ENCODE data around the gene MSRB2. TPM values are rescaled to one million over a fixed set of nuclear protein-coding genes. Genes with fewer than 3 reads are reported as not detected.

MSRB2 gene
- total RNA-seq (35.6 TPM), polyA plus RNA-seq (ENCODE audit: insufficient read depth in 1 of 8, insufficient read length in 8 of 8, low replicate concordance in 1 of 8) (10 to 100 TPM; 55.0 to 76.4 (median 63.3) TPM)
- long read RNA-seq, donor 1, transcript MSRB2-201 (5 exons, 1,803 nt) = major isoform, 12 of 13 reads
- long read RNA-seq, donor 1, partial matches to known transcripts = 0 of 13 reads
- long read RNA-seq, donor 1, other reads (novel, unspliced or antisense) = 0 of 13 reads
- long read RNA-seq, donor 2, transcript MSRB2-201 (5 exons, 1,803 nt) = major isoform, 5 of 7 reads
- long read RNA-seq, donor 2, partial matches to known transcripts = 0 of 7 reads
- long read RNA-seq, donor 2, other reads (novel, unspliced or antisense) = 0 of 7 reads
- long read RNA-seq, donor 3, transcript MSRB2-201 (5 exons, 1,803 nt) = major isoform, 34 of 38 reads
- long read RNA-seq, donor 3, partial matches to known transcripts = 0 of 38 reads
- long read RNA-seq, donor 3, other reads (novel, unspliced or antisense) = 0 of 38 reads
- long read RNA-seq, donor 4, transcript MSRB2-201 (5 exons, 1,803 nt) = major isoform, 30 of 33 reads
- long read RNA-seq, donor 4, partial matches to known transcripts = 0 of 33 reads
- long read RNA-seq, donor 4, other reads (novel, unspliced or antisense) = 0 of 33 reads
- long read RNA-seq, donor 5, transcript MSRB2-201 (5 exons, 1,803 nt) = major isoform, 66 of 77 reads
- long read RNA-seq, donor 5, partial matches to known transcripts = 8 of 77 reads
- long read RNA-seq, donor 5, other reads (novel, unspliced or antisense) = 0 of 77 reads
- long read RNA-seq, donor 6, transcript MSRB2-201 (5 exons, 1,803 nt) = major isoform, 76 of 81 reads
- long read RNA-seq, donor 6, partial matches to known transcripts = 5 of 81 reads
- long read RNA-seq, donor 6, other reads (novel, unspliced or antisense) = 0 of 81 reads
- long read RNA-seq, donor 7, transcript MSRB2-202 (2 exons, 444 nt) = minor isoform, 6 of 52 reads
- long read RNA-seq, donor 7, transcript MSRB2-201 (5 exons, 1,803 nt) = major isoform, 39 of 52 reads
- long read RNA-seq, donor 7, partial matches to known transcripts = 7 of 52 reads
- long read RNA-seq, donor 7, other reads (novel, unspliced or antisense) = 0 of 52 reads
- long read RNA-seq, donor 8, transcript MSRB2-202 (2 exons, 444 nt) = minor isoform, 7 of 44 reads
- long read RNA-seq, donor 8, transcript MSRB2-201 (5 exons, 1,803 nt) = major isoform, 37 of 44 reads
- long read RNA-seq, donor 8, partial matches to known transcripts = 0 of 44 reads
- long read RNA-seq, donor 8, other reads (novel, unspliced or antisense) = 0 of 44 reads
- long read RNA-seq, donor 9, transcript MSRB2-201 (5 exons, 1,803 nt) = major isoform, 20 of 23 reads
- long read RNA-seq, donor 9, partial matches to known transcripts = 0 of 23 reads
- long read RNA-seq, donor 9, other reads (novel, unspliced or antisense) = 0 of 23 reads
- long read RNA-seq, donor 10, transcript MSRB2-202 (2 exons, 444 nt) = minor isoform, 8 of 58 reads
- long read RNA-seq, donor 10, transcript MSRB2-201 (5 exons, 1,803 nt) = major isoform, 45 of 58 reads
- long read RNA-seq, donor 10, partial matches to known transcripts = 5 of 58 reads
- long read RNA-seq, donor 10, other reads (novel, unspliced or antisense) = 0 of 58 reads
- long read RNA-seq, donor 11, transcript MSRB2-201 (5 exons, 1,803 nt) = major isoform, 22 of 25 reads
- long read RNA-seq, donor 11, partial matches to known transcripts = 0 of 25 reads
- long read RNA-seq, donor 11, other reads (novel, unspliced or antisense) = 0 of 25 reads

- peaks cover 1% of the 10 kb centered on the region for H3K36me3 ChIP-seq (ENCODE audit: control insufficient read depth, insufficient read depth, low read length)
Observed at GRCh38 chr10:23095404-23095965, at the start of gene MSRB2. Gene MSRB2 (plus strand): TSS chr10:23095579. CDS start chr10:23095609, 30 bp downstream.

GRCh38 chr10:23046027-23046426, 49.4 kb upstream of the MSRB2 start:
- DNase-seq = no peak
- no peak overlapping the region for H3K27ac ChIP-seq (ENCODE audit: low read length)
- H3K36me3 ChIP-seq (ENCODE audit: control insufficient read depth, insufficient read depth, low read length) = no peaks in the 10 kb centered on the region
- WGBS (ENCODE audit: insufficient coverage) = no CpG with 5 or more reads among the region's 4 CpGs
- peaks cover 7% of the 10 kb centered on the region for H3K4me1 ChIP-seq (ENCODE audit: control insufficient read depth, insufficient read depth, low read length)
- no peaks in the 10 kb centered on the region for H3K9me3 ChIP-seq (replicated peaks; ENCODE audit: control insufficient read depth, low read depth, low read length)
- no peaks in the 10 kb centered on the region for H3K27me3 ChIP-seq (ENCODE audit: control insufficient read depth, insufficient read depth, low read length)
- no peak overlapping the region for H3K4me3 ChIP-seq (ENCODE audit: low read length)

More at GRCh38 chr10:23095404-23095965, at the start of gene MSRB2:
- Histone ChIP-seq H3K27ac (ENCODE audit: low read length) (peak within 1 kb of the TSS; percentile 87), H3K9me3 (replicated peaks; ENCODE audit: control insufficient read depth, low read depth, low read length) (no peaks in the 10 kb centered on the region), H3K27me3 (ENCODE audit: control insufficient read depth, insufficient read depth, low read length) (no peaks in the 10 kb centered on the region), H3K4me1 (ENCODE audit: control insufficient read depth, insufficient read depth, low read length) (peaks cover 12% of the 10 kb centered on the region), H3K4me3 (ENCODE audit: low read length) (peak within 1 kb of the TSS; percentile 71)
- 1% methylated on average over 31 of the region's 50 CpGs for WGBS (ENCODE audit: insufficient coverage)
- peak; percentile 97 for DNase-seq

- DNase-seq = no peak
Observed at GRCh38 chr10:23047201-23048050, 48.0 kb upstream of the MSRB2 start.

GRCh38 chr10:23048191-23048590, 47.2 kb upstream of the MSRB2 start:
- no peak overlapping the region for H3K4me3 ChIP-seq (ENCODE audit: low read length)
- H3K27ac ChIP-seq (ENCODE audit: low read length) = no peak overlapping the region
- no peaks in the 10 kb centered on the region for H3K9me3 ChIP-seq (replicated peaks; ENCODE audit: control insufficient read depth, low read depth, low read length)
- no peaks in the 10 kb centered on the region for H3K36me3 ChIP-seq (ENCODE audit: control insufficient read depth, insufficient read depth, low read length)
- peaks cover 10% of the 10 kb centered on the region for H3K4me1 ChIP-seq (ENCODE audit: control insufficient read depth, insufficient read depth, low read length)
- DNase-seq = no peak
- WGBS (ENCODE audit: insufficient coverage) = 83% methylated on average over 1 of the region's 4 CpGs
- H3K27me3 ChIP-seq (ENCODE audit: control insufficient read depth, insufficient read depth, low read length) = no peaks in the 10 kb centered on the region

More at GRCh38 chr10:23047201-23048050, 48.0 kb upstream of the MSRB2 start:
- Histone ChIP-seq H3K4me3 (ENCODE audit: low read length) (no peak overlapping the region), H3K9me3 (replicated peaks; ENCODE audit: control insufficient read depth, low read depth, low read length) (no peaks in the 10 kb centered on the region), H3K36me3 (ENCODE audit: control insufficient read depth, insufficient read depth, low read length) (no peaks in the 10 kb centered on the region), H3K4me1 (ENCODE audit: control insufficient read depth, insufficient read depth, low read length) (peaks cover 7% of the 10 kb centered on the region), H3K27me3 (ENCODE audit: control insufficient read depth, insufficient read depth, low read length) (no peaks in the 10 kb centered on the region), H3K27ac (ENCODE audit: low read length) (no peak overlapping the region)
- no CpG with 5 or more reads among the region's 9 CpGs for WGBS (ENCODE audit: insufficient coverage)

- WGBS (ENCODE audit: insufficient coverage) = 100% methylated on average over 1 of the region's 3 CpGs
- Histone ChIP-seq H3K36me3 (ENCODE audit: control insufficient read depth, insufficient read depth, low read length) (no peaks in the 10 kb centered on the region), H3K4me3 (ENCODE audit: low read length) (no peak overlapping the region), H3K27ac (ENCODE audit: low read length) (no peak overlapping the region), H3K4me1 (ENCODE audit: control insufficient read depth, insufficient read depth, low read length) (peaks cover 7% of the 10 kb centered on the region), H3K9me3 (replicated peaks; ENCODE audit: control insufficient read depth, low read depth, low read length) (no peaks in the 10 kb centered on the region), H3K27me3 (ENCODE audit: control insufficient read depth, insufficient read depth, low read length) (no peaks in the 10 kb centered on the region)
- DNase-seq = no peak
Observed at GRCh38 chr10:23051278-23051677, 44.1 kb upstream of the MSRB2 start.

- Histone ChIP-seq H3K4me1 (ENCODE audit: control insufficient read depth, insufficient read depth, low read length) (peaks cover 7% of the 10 kb centered on the region), H3K36me3 (ENCODE audit: control insufficient read depth, insufficient read depth, low read length) (no peaks in the 10 kb centered on the region), H3K27ac (ENCODE audit: low read length) (no peak overlapping the region), H3K27me3 (ENCODE audit: control insufficient read depth, insufficient read depth, low read length) (no peaks in the 10 kb centered on the region), H3K9me3 (replicated peaks; ENCODE audit: control insufficient read depth, low read depth, low read length) (no peaks in the 10 kb centered on the region), H3K4me3 (ENCODE audit: low read length) (no peak overlapping the region)
- no peak for DNase-seq
- WGBS (ENCODE audit: insufficient coverage) = no CpG with 5 or more reads among the region's 5 CpGs
Observed at GRCh38 chr10:23051855-23052331, 43.5 kb upstream of the MSRB2 start.

- no peak overlapping the region for H3K4me3 ChIP-seq (ENCODE audit: low read length)
- WGBS (ENCODE audit: insufficient coverage) = no CpG with 5 or more reads among the region's 1 CpG
- peaks cover 4% of the 10 kb centered on the region for H3K4me1 ChIP-seq (ENCODE audit: control insufficient read depth, insufficient read depth, low read length)
- no peak for DNase-seq
- no peaks in the 10 kb centered on the region for H3K36me3 ChIP-seq (ENCODE audit: control insufficient read depth, insufficient read depth, low read length)
- no peaks in the 10 kb centered on the region for H3K9me3 ChIP-seq (replicated peaks; ENCODE audit: control insufficient read depth, low read depth, low read length)
- no peaks in the 10 kb centered on the region for H3K27me3 ChIP-seq (ENCODE audit: control insufficient read depth, insufficient read depth, low read length)
- H3K27ac ChIP-seq (ENCODE audit: low read length) = no peak overlapping the region
Observed at GRCh38 chr10:23053036-23053435, 42.3 kb upstream of the MSRB2 start.

GRCh38 chr10:23055424-23056185, 39.8 kb upstream of the MSRB2 start:
- H3K27me3 ChIP-seq (ENCODE audit: control insufficient read depth, insufficient read depth, low read length) = no peaks in the 10 kb centered on the region
- H3K4me1 ChIP-seq (ENCODE audit: control insufficient read depth, insufficient read depth, low read length) = peaks cover 4% of the 10 kb centered on the region
- no peaks in the 10 kb centered on the region for H3K9me3 ChIP-seq (replicated peaks; ENCODE audit: control insufficient read depth, low read depth, low read length)
- H3K4me3 ChIP-seq (ENCODE audit: low read length) = no peak overlapping the region
- no peak for DNase-seq
- 55% methylated on average over 2 of the region's 7 CpGs for WGBS (ENCODE audit: insufficient coverage)
- no peaks in the 10 kb centered on the region for H3K36me3 ChIP-seq (ENCODE audit: control insufficient read depth, insufficient read depth, low read length)
- no peak overlapping the region for H3K27ac ChIP-seq (ENCODE audit: low read length)

Data from muscle of leg (tissue), 16 donors.